Gastrocnemius medialis (tissue), 4 donors: ENCODE data around the gene LMAN2. TPM values are rescaled to one million over a fixed set of nuclear protein-coding genes. Genes with fewer than 3 reads are reported as not detected.

ENCODE experiments used
- ATAC-seq, 2 donors: fragments of 150-250 bp; one replicate each; pipeline ENCODE4 v1.9.1; 2016
- DNase-seq, 2 donors: peaks; one replicate each; pipeline ENCODE4 v3.0.0-alpha.2; 2019
- H3K27ac ChIP-seq, 4 donors: fragments of 200-600 bp; sonication (generic); 1 replicate in 1 of 4; 2 replicates in 3 of 4; pipeline ENCODE4 v1.5.1; 2016 to 2018; ENCODE audit warnings: mild to moderate bottlenecking in 2 of 4, moderate library complexity in 1 of 4
- H3K27me3 ChIP-seq, 3 donors: fragments of 200-600 bp; sonication (generic) in 2 of 3; 1 replicate in 1 of 3; 2 replicates in 2 of 3; pipeline versions ENCODE4 v1.5.1 to v1.6.0; 2016 to 2019; ENCODE audit warnings: mild to moderate bottlenecking in 1 of 3, moderate library complexity in 1 of 3
- H3K36me3 ChIP-seq, 2 donors: fragments of 200-600 bp; sonication (generic) in 1 of 2; one replicate each; pipeline ENCODE4 v1.5.1; 2017 to 2018
- H3K4me1 ChIP-seq, 2 donors: fragments of 200-600 bp; sonication (generic) in 1 of 2; one replicate each; pipeline ENCODE4 v1.5.1; 2016 to 2017; ENCODE audit warnings: mild to moderate bottlenecking in 2 of 2
- H3K4me3 ChIP-seq, 4 donors: fragments of 200-600 bp; sonication (generic) in 3 of 4; 1 replicate in 1 of 4; 2 replicates in 3 of 4; pipeline ENCODE4 v1.5.1; 2016 to 2019; ENCODE audit warnings: mild to moderate bottlenecking in 2 of 4
- H3K9me3 ChIP-seq, 3 donors: fragments of 200-600 bp; sonication (generic) in 2 of 3; 1 replicate in 1 of 3; 2 replicates in 2 of 3; pipeline ENCODE4 v1.5.1; 2016 to 2019
- POLR2A ChIP-seq, 2 donors: fragments of 450-650 bp; IDR thresholded peaks; one replicate each; pipeline ENCODE4 v1.6.1; 2017; ENCODE audit warnings: antibody characterized with exemption in 2 of 2, mild to moderate bottlenecking in 2 of 2, moderate library complexity in 2 of 2
- in situ Hi-C, 4 donors: fragments of 200-750 bp; cut with MboI; loops; one replicate each; pipeline versions ENCODE4 v1.15.0 to v1.8.0; 2017; ENCODE audit warnings: low sequenced_read_pairs in 4 of 4
- intact Hi-C: fragments of 100-400 bp; cut with DNase I; formaldehyde crosslinking; loops from one replicate; pipeline ENCODE4 v1.15.1; 2023; ENCODE audit warnings: low total_unique reads
- total RNA-seq, 4 donors: library from RNA; depleted of rRNA; stranded (reverse); fragments of >200 nt; gene quantifications; one replicate each; pipeline versions ENCODE4 v1.1.0 to v1.2.3, GENCODE V29; 2016
- TF ChIP-seq, protein P1 (sequence below), 5 experiments: fragments of 450-650 bp in 3 of 5; fragments of 200-600 bp in 2 of 5; sonication (generic) in 2 of 5; IDR thresholded peaks in 4 of 5; conservative IDR thresholded peaks in 1 of 5; 1 replicate in 4 of 5; 2 replicates in 1 of 5; pipeline ENCODE4 v1.5.1; 2016 to 2019; ENCODE audit warnings: antibody characterized with exemption in 5 of 5, mild to moderate bottlenecking in 3 of 5, moderate library complexity in 3 of 5

Gene LMAN2
- total RNA-seq, 4 donors from 2014 or later = 70.2 to 109 (median 86.6) TPM

DNA sequence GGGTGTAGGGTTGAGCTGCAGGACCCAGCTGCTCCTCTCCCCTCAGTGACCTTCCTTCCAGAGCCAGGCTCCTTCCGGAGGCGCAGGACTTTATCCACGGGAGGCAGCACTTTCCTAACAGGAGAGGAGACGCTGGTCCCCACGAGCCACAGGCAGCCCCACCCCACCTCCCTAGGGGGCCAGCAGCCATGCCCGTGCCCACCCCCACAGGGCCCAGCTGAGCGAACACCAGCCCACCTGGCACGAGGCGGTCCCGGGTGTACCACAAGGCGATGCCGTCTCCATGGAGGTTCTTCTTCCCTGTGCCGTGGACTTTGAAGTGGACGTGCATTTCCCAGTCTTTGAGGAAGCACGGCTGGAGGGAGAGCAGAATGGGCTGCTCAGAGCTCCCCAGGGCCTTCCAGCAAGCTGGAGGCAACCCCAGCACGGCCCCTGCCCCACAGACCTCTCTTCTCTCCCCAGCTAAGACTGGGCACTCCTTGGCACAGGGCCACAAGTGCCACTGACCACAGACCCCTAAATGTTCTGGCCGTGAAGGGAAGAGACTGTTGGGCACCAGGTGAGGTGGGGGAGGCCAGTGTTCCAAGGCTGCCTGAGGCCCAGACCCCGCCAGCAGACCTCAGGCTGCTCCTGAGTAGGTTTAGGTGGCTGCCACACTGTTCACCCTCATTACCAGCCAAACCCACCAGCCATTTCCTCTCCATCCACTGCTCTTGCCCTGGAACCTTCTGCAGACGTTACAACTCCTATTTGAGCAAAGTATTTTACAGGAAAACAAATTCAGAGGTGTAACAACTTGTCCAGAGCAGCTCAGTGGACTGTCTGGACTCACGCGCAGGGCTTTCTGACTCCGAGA is 13.0 kb downstream of the LMAN2 start:
- no peak for DNase-seq
- in situ Hi-C loops = no loop called here

DNA sequence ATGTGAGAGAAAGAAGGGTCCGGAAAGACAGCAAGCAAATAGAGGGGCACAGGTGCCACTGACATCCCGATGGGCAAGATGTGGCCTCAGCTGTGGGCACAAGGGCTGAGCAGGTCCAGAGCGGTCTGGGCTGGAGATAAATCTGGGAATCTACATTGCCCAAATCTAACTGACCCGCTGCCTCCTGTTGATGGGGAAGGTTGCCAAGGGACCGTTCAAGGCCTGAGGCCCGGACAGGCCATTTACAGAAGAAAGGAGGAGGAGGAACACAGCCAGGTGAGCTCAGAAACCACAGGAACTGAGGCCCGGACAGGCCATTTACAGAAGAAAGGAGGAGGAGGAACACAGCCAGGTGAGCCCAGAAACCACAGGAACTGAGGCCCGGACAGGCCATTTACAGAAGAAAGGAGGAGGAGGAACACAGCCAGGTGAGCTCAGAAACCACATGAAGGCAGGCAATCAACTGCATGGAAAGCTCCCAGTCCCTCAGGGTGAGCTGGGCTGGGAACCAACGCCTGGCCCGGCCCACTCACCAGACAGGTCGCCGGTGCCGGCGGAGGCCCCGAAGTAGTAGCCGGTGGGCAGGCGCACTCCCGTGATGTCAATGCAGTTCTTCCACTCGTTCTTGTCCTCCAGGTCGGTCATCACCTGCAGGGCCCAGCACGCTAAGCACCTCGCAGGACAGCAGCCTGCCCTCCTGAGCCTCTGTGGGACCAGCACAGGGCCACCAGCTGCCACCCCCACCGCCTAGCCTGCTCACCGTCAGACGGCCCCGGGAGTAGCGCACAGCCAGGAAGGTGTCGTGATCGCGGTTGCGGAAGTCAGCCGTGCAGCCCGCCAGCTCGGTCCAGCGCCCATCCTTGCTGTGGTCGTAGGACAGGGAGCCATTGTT is 14.6 kb downstream of the LMAN2 start:
- ATAC-seq = no peak
- no peak for DNase-seq
- Histone ChIP-seq H3K4me1 (no peaks in the 10 kb centered on the region), H3K36me3 (peaks cover 0 to 62% of the 10 kb centered on the region in 2 donors), H3K9me3 (no peaks in the 10 kb centered on the region), H3K27ac (no peak overlapping the region), H3K27me3 (no peaks in the 10 kb centered on the region), H3K4me3 (no peak overlapping the region)
- intact Hi-C loops = no loop called here
- TF ChIP-seq POLR2A (IDR thresholded peaks at IDR 0.05) = no peak
- TF ChIP-seq, protein P1, sequence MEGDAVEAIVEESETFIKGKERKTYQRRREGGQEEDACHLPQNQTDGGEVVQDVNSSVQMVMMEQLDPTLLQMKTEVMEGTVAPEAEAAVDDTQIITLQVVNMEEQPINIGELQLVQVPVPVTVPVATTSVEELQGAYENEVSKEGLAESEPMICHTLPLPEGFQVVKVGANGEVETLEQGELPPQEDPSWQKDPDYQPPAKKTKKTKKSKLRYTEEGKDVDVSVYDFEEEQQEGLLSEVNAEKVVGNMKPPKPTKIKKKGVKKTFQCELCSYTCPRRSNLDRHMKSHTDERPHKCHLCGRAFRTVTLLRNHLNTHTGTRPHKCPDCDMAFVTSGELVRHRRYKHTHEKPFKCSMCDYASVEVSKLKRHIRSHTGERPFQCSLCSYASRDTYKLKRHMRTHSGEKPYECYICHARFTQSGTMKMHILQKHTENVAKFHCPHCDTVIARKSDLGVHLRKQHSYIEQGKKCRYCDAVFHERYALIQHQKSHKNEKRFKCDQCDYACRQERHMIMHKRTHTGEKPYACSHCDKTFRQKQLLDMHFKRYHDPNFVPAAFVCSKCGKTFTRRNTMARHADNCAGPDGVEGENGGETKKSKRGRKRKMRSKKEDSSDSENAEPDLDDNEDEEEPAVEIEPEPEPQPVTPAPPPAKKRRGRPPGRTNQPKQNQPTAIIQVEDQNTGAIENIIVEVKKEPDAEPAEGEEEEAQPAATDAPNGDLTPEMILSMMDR (IDR thresholded peaks at IDR 0.05 in 4 of 5, conservative IDR thresholded peaks at IDR 0.05 in 1 of 5) = no peak
- in situ Hi-C loops = no loop called here

More for the DNA sequence above, 13.0 kb downstream of the LMAN2 start:
- intact Hi-C loops = no loop called here
- Histone ChIP-seq H3K9me3 (no peaks in the 10 kb centered on the region), H3K36me3 (peaks cover 0 to 52% of the 10 kb centered on the region in 2 donors), H3K4me1 (no peaks in the 10 kb centered on the region), H3K27ac (no peak overlapping the region), H3K4me3 (no peak overlapping the region), H3K27me3 (no peaks in the 10 kb centered on the region)
- TF ChIP-seq POLR2A (IDR thresholded peaks at IDR 0.05) = no peak
- TF ChIP-seq, protein P1 (IDR thresholded peaks at IDR 0.05 in 4 of 5, conservative IDR thresholded peaks at IDR 0.05 in 1 of 5) = no peak
- no peak for ATAC-seq

DNA sequence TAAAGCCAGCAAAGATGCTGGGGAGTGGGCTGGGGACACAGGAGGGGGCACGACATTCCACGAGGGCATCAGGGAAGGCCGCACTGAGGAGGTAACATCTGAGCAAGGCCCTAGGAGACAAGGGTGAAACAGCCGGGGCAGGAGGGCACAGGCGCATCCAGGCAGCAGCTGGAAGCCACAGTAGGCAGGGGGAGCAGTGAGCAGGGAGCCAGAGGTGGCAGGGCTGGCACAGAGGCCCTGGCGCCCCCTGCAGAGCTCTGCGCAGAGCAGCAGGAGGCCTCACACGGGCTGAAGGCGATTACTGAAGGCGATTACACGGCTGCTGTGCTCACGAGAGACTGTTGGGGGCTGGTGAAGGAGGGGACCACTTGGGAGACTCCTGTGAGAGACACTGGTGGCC is 15.4 kb downstream of the LMAN2 start:
- peaks cover 0 to 65% of the 10 kb centered on the region in 2 donors for H3K36me3 ChIP-seq
- H3K27me3 ChIP-seq = no peaks in the 10 kb centered on the region
- H3K27ac ChIP-seq = no peak overlapping the region
- TF ChIP-seq POLR2A (IDR thresholded peaks at IDR 0.05) = no peak
- TF ChIP-seq, protein P1 (IDR thresholded peaks at IDR 0.05 in 4 of 5, conservative IDR thresholded peaks at IDR 0.05 in 1 of 5) = no peak
- H3K4me1 ChIP-seq = no peaks in the 10 kb centered on the region
- ATAC-seq (no peak), DNase-seq (no peak)
- intact Hi-C loops = no loop called here
- in situ Hi-C loops = no loop called here
- no peaks in the 10 kb centered on the region for H3K9me3 ChIP-seq
- no peak overlapping the region for H3K4me3 ChIP-seq

DNA sequence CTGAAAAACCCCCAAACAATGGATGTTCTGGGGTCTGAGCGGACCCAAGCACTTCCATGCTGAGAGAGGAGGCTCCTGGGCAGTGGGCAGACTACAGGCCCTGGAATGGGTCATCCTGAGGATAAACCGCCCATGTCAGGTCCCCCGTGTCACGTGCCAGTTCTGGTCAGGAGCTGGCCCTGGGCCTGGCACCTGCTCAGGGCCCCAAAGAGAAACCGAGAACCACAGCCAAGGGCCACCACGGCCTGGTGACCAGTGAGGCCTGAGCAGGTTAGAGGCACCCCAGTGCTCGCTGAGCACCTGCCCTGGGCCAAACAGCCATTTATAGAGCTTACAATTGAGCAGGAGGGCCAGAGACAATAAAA is 15.8 kb downstream of the LMAN2 start:
- in situ Hi-C loops (no loop called here), intact Hi-C loops (no loop called here)
- TF ChIP-seq, protein P1 (IDR thresholded peaks at IDR 0.05 in 4 of 5, conservative IDR thresholded peaks at IDR 0.05 in 1 of 5) = no peak
- no peak for TF ChIP-seq POLR2A (IDR thresholded peaks at IDR 0.05)
- Histone ChIP-seq H3K4me3 (no peak overlapping the region), H3K36me3 (peaks cover 0 to 69% of the 10 kb centered on the region in 2 donors), H3K4me1 (no peaks in the 10 kb centered on the region), H3K27me3 (no peaks in the 10 kb centered on the region), H3K9me3 (no peaks in the 10 kb centered on the region), H3K27ac (no peak overlapping the region)
- DNase-seq (no peak), ATAC-seq (no peak)
